Thyroid gland (tissue), 4 donors: Measurements from ENCODE around the gene KRT78. TPM values are rescaled to one million over a fixed set of nuclear protein-coding genes. Genes with fewer than 3 reads are reported as not detected.

Experiments used
- DNase-seq, 2 donors: peaks; one replicate each; pipeline ENCODE4 v3.0.0-alpha.2; 2019
- H3K27ac ChIP-seq, 3 donors: fragments of 200-600 bp; sonication (generic); 1 replicate in 2 of 3; 2 replicates in 1 of 3; pipeline ENCODE4 v1.5.1; 2016 to 2019; ENCODE audit warnings: mild to moderate bottlenecking in 1 of 3, moderate library complexity in 1 of 3
- H3K27me3 ChIP-seq: fragments of 200-600 bp; sonication (generic); one replicate; pipeline ENCODE4 v1.5.1; 2019
- H3K36me3 ChIP-seq, 2 donors: fragments of 200-600 bp; sonication (generic); one replicate each; pipeline ENCODE4 v1.5.1; 2016 to 2019
- H3K4me1 ChIP-seq, 2 donors: fragments of 200-600 bp; sonication (generic); one replicate each; pipeline ENCODE4 v1.5.1; 2017 to 2019
- H3K4me3 ChIP-seq, 3 donors: fragments of 200-600 bp; sonication (generic); replicated peaks in 1 of 3; 1 replicate in 2 of 3; 2 replicates in 1 of 3; pipeline ENCODE4 v1.5.1; 2016; ENCODE audit warnings: mild to moderate bottlenecking in 1 of 3
- H3K9me3 ChIP-seq: fragments of 200-600 bp; sonication (generic); one replicate; pipeline ENCODE4 v1.5.1; 2017
- POLR2A ChIP-seq, 2 donors: fragments of 450-650 bp; IDR thresholded peaks; one replicate each; pipeline ENCODE4 v1.6.1; 2017; ENCODE audit warnings: antibody characterized with exemption in 2 of 2, mild to moderate bottlenecking in 2 of 2, moderate library complexity in 1 of 2
- WGBS, 2 donors: methylation state at CpG; one replicate each; pipeline ENCODE4 v1.1.5; 2017; 5-methylcytosine and 5-hydroxymethylcytosine counted together
- intact Hi-C: fragments of 100-400 bp; cut with DNase I; formaldehyde crosslinking; loops from one replicate; pipeline ENCODE4 v1.15.1; 2023
- total RNA-seq, 4 donors: library from RNA; depleted of rRNA; stranded (reverse); fragments of >200 nt; gene quantifications; one replicate each; pipeline ENCODE4 v1.2.3, GENCODE V29; 2016
- TF ChIP-seq, protein P1 (sequence below), 6 experiments: fragments of 200-600 bp in 3 of 6; fragments of 450-650 bp in 3 of 6; sonication (generic) in 3 of 6; IDR thresholded peaks; one replicate each; pipeline ENCODE4 v1.5.1; 2016 to 2019; ENCODE audit warnings: antibody characterized with exemption in 6 of 6, mild to moderate bottlenecking in 2 of 6, inconsistent platforms in 1 of 6, moderate library complexity in 1 of 6

Gene KRT78
- total RNA-seq, 4 donors from 2014 or later, result 0.40 TPM; not detected in 3

DNA sequence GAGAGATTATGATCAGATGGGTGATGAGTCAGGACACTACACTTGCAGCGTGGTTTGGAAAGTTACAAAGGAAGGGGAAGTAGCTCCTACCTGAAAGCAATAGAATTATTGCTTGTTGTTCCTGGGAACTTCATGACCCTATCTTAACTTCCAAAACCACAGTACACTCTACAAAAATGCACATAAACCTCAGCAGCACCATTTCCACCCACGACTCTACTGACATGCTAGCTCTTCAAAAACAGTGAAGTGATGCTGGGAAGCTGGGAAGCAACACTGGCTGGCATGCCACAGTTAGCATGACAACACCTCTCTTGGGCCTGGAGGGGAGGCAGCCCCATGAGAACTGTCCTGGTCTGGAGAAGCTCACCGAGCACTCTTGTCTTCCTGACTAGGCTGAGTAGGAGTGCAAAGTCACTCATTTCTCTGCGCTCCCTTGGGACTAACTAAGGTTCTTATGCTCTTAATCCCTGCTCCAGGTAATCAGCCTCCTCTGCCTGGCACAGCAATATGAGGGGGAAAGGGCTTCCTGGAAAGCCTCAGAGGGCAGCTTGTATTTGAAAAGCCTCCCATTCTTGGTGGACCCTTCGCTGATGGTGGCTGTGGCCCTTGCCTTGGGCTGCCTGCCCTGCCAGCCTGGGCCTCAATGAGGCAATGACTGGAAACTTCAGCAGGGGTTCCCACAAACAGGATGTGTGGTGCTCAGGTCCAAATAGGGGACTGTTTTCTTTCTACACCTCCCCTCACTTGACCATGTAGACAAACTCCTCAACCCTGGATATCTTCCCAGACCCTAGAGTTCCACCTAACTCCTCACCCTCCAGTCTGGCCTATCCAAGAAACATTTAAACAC, 54.1 kb downstream of the KRT78 start:
- DNase-seq, result no peak
- no peak overlapping the region for H3K27ac ChIP-seq
- no peaks in the 10 kb centered on the region for H3K9me3 ChIP-seq
- TF ChIP-seq, protein P1, sequence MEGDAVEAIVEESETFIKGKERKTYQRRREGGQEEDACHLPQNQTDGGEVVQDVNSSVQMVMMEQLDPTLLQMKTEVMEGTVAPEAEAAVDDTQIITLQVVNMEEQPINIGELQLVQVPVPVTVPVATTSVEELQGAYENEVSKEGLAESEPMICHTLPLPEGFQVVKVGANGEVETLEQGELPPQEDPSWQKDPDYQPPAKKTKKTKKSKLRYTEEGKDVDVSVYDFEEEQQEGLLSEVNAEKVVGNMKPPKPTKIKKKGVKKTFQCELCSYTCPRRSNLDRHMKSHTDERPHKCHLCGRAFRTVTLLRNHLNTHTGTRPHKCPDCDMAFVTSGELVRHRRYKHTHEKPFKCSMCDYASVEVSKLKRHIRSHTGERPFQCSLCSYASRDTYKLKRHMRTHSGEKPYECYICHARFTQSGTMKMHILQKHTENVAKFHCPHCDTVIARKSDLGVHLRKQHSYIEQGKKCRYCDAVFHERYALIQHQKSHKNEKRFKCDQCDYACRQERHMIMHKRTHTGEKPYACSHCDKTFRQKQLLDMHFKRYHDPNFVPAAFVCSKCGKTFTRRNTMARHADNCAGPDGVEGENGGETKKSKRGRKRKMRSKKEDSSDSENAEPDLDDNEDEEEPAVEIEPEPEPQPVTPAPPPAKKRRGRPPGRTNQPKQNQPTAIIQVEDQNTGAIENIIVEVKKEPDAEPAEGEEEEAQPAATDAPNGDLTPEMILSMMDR (IDR thresholded peaks at IDR 0.05), result no peak
- TF ChIP-seq POLR2A (IDR thresholded peaks at IDR 0.05), result no peak
- H3K4me3 ChIP-seq, result no peak overlapping the region
- H3K4me1 ChIP-seq, result peaks cover 0 to 14% of the 10 kb centered on the region in 2 donors
- H3K36me3 ChIP-seq, result no peaks in the 10 kb centered on the region
- intact Hi-C loops, result no loop called here
- H3K27me3 ChIP-seq, result no peaks in the 10 kb centered on the region
- 83 to 91% methylated on average over 5 of the region's 5 CpGs for WGBS, 2 donors

DNA sequence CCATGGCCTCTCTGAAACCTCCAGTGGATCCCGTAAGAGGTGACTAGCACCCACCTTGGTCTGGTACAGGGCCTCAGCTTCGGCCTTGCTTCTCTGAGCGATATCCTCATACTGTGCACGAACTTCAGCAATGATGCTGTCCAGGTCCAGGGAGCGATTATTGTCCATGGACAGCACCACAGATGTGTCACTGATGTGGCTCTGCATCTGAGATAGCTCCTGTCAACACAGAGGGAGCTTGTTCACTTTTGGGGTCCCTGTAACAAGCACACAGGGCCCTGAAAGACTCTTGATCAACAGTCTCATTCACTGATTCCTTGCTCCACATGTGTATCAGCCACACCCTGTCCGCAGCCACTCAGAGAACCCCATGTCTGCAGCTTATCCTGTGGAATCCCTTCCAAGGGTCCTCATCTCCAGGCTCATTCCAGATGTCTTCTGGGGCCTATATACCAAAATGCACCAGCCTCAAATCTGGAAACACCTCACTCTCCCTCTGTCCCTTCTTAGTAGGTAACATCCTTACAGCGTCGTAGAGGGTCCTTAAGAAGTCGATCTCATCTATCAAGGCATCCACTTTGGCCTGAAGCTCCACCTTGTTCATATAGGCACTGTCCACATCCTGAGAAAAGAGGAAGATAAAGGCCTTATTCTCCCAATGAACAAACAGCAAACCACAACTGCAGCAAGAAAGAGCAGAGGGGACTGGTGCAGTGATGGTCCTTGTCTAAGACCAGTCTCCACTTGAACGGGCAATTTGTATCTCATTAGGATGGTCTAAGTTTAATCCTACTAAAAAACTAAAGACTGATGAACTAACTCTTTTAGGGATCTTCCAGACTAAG, 56.4 kb downstream of the KRT78 start:
- intact Hi-C loops, result no loop called here
- WGBS, 2 donors, result 87 to 95% methylated on average over 9 of the region's 10 CpGs
- DNase-seq, result no peak
- Histone ChIP-seq H3K9me3 (no peaks in the 10 kb centered on the region), H3K4me3 (no peak overlapping the region), H3K27me3 (no peaks in the 10 kb centered on the region), H3K36me3 (no peaks in the 10 kb centered on the region), H3K27ac (no peak overlapping the region), H3K4me1 (peaks cover 2 to 17% of the 10 kb centered on the region in 2 donors)
- TF ChIP-seq, protein P1 (IDR thresholded peaks at IDR 0.05), result no peak
- no peak for TF ChIP-seq POLR2A (IDR thresholded peaks at IDR 0.05)

DNA sequence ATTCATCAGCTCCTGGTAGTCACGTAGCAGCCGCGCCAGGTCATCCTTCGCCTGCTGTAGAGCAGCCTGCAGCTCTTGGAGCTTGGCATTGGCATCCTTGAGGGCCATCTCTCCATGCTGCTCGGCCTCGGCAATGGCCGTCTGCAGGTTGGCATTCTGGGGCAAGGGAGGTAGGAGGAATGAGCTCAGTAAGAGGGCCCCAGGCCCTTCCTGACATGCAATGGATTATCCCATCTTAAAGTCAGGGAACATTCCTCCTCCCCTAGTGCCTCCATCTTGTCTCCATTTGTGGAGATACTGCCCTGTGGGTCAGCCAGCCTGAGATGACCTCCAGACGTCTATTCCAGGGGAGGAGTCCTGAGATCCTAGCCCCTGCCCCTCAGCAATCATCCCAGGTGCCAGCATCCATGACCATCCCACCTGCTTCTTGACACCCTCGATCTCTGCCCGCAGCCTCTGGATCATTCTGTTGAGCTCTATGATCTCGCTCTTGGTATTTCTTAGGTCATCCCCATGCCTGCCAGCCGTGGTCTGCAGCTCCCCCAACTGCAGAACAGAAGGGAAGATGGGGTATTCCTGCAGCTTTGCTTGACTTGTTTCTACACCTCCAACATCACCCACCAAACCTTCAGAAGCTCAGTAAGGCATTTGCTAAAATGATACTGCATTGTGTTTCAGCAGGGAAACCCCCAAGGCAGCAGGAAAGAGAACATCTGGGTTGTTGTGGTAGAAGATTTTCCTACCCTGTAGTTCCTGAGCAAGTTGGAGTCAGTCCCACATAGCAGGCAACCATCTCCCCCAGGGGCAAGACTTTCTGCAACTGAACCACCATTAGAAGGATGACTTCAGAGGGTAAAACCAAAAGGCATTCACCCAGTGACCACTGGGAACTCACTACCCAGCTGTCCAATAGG, 57.3 kb downstream of the KRT78 start:
- H3K27me3 ChIP-seq, result no peaks in the 10 kb centered on the region
- 93 to 94% methylated on average over 12 of the region's 12 CpGs for whole genome bisulfite sequencing, 2 donors

DNA sequence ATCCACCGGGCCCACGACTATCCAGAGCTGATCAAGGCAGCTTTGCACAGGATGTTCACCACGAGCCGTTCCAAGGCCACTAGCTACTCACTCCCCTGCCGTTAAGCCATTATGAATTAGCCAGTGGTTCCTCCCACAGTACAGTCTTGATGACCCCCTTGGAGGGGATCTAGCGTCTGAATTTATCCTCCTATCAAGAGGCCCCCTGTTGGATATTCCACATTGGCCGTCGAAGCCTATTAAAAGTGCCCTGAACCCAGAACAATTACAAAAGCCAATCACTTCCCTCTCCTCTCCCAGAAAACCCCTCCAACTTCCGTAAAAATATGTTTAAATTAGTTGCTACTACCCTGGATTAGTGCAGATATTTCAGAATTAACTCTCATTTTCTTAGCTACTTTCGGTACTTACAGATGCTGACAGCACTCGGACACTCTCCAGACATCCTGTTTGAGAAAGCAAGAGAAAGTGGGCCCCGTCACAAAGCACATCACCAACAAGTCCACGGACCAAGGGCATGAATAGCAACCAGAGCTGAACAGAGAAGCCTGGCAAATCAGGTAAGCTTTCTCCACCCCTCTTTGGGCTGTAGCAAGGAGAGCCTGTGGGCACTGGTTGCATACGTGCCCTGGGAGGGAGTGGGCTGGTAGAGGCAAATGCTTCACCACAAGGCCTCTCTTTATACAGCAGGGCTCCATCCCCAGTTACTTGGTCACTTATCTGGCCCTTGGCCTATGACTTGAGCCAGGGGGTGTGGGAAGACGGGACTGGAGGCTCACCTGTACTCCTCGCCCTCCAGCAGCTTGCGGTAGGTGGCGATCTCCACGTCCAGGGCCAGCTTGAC, 58.1 kb downstream of the KRT78 start:
- H3K4me3 ChIP-seq, result no peak overlapping the region
- no peaks in the 10 kb centered on the region for H3K9me3 ChIP-seq
- H3K27me3 ChIP-seq, result no peaks in the 10 kb centered on the region
- H3K4me1 ChIP-seq, result peaks cover 9 to 28% of the 10 kb centered on the region in 2 donors
- H3K27ac ChIP-seq, result no peak overlapping the region
- no peak for DNase-seq
- no peak for TF ChIP-seq POLR2A (IDR thresholded peaks at IDR 0.05)
- TF ChIP-seq, protein P1 (IDR thresholded peaks at IDR 0.05), result no peak
- intact Hi-C loops, result no loop called here
- H3K36me3 ChIP-seq, result no peaks in the 10 kb centered on the region
- 76 to 87% methylated on average over 13 to 19 of the region's 19 CpGs for WGBS, 2 donors

More for the DNA sequence above, 57.3 kb downstream of the KRT78 start:
- Histone ChIP-seq H3K27ac (no peak overlapping the region), H3K36me3 (no peaks in the 10 kb centered on the region), H3K4me1 (peaks cover 9 to 25% of the 10 kb centered on the region in 2 donors), H3K9me3 (no peaks in the 10 kb centered on the region), H3K4me3 (no peak overlapping the region)
- intact Hi-C loops, result no loop called here
- DNase-seq, result no peak
- no peak for TF ChIP-seq POLR2A (IDR thresholded peaks at IDR 0.05)
- TF ChIP-seq, protein P1 (IDR thresholded peaks at IDR 0.05), result no peak
